Measurements from ENCODE around the gene GPR39. TPM values are rescaled to one million over a fixed set of nuclear protein-coding genes. Genes with fewer than 3 reads are reported as not detected.

GPR39 gene
- total RNA-seq, 2 experiments from 2014 or later: not detected

DNA sequence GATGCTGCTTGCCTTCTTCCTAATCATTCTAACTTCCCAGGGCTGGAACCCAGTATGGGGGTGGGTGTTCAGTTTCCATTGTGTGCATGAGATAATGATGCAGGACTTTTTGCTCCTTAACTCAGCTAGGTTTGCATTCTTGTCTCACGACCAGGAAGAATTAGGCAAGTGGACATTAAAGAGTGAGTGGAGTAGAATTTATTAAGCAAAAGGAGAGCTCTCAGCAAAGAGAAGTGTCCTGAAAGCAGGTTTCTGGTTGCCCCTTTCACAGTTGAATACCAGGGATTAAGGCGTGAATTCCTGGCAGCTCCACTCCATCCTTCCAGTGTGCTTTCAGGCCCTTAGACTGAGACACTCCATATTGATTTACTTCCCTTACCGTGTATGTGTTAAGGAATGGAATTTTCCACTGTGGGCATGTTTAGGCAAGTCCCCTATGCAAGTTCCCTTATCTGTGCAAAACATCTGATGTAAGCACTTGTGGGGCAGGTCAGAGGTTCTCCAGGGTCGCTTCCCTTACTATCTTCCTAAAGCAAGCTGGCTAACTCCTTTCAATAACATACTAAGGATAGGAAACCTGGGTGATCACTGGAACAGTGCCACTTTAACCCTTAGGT lies 126.5 kb downstream of the GPR39 start:
- no peak overlapping the region for H3K4me3 Mint-ChIP-seq
- H3K36me3 Mint-ChIP-seq: no peaks in the 10 kb centered on the region
- no peaks in the 10 kb centered on the region for H3K4me1 Mint-ChIP-seq (ENCODE audit: low read depth)
- ChIA-PET CTCF (interaction anchor here (1.7 kb wide), 1 partner anchor 1302 kb away, joined by 7 read pairs; no protein-coding TSS in a partner anchor), POLR2A (interaction anchor here (0.9 kb wide), 1 partner anchor 17 kb away, joined by 3 read pairs; no protein-coding TSS in a partner anchor)
- no peaks in the 10 kb centered on the region for H3K27me3 Mint-ChIP-seq
- intact Hi-C loops (cut with micrococcal nuclease): no loop called here
- no peaks in the 10 kb centered on the region for H3K9me3 Mint-ChIP-seq
- H3K27ac Mint-ChIP-seq: no peak overlapping the region
- no peak for DNase-seq

DNA sequence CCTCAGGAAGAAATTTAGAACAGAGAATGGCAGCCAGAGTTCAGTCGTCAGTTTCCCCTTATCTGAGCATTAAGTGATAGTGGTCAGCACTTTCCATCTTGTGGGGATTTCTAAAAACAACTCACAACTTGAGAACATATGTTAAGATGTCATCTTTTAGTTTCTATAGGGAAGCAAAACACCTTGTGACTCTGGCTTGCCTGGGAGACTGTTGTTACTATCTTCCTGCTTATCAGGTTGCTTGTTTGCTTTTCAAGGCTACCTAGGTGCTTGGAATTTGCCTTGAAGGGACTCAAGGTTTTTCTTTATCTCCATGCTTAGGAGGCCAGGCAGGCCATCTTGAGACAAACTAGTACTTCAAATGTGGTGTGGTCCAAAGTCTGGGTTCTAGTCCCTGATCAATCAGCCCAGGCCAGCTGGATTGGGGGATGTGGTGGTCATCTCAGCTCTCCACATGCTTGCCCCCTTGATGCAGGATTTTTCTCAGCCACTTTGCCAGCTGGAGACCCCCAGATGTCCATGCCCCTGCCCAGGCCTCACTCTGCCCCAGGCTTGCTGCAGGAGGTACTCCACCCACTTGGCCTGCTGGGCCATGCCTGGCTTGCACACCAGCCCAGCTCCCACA lies 127.5 kb downstream of the GPR39 start:
- CTCF ChIA-PET: interaction anchor here (1.7 kb wide), 1 partner anchor 1300 kb away, joined by 7 read pairs; no protein-coding TSS in a partner anchor
- Mint-ChIP-seq H3K27ac (no peak overlapping the region), H3K4me1 (ENCODE audit: low read depth) (no peaks in the 10 kb centered on the region), H3K9me3 (no peaks in the 10 kb centered on the region), H3K36me3 (no peaks in the 10 kb centered on the region), H3K4me3 (no peak overlapping the region), H3K27me3 (no peaks in the 10 kb centered on the region)
- POLR2A ChIA-PET: no interaction called here
- intact Hi-C loops (cut with micrococcal nuclease): no loop called here
- DNase-seq: no peak

DNA sequence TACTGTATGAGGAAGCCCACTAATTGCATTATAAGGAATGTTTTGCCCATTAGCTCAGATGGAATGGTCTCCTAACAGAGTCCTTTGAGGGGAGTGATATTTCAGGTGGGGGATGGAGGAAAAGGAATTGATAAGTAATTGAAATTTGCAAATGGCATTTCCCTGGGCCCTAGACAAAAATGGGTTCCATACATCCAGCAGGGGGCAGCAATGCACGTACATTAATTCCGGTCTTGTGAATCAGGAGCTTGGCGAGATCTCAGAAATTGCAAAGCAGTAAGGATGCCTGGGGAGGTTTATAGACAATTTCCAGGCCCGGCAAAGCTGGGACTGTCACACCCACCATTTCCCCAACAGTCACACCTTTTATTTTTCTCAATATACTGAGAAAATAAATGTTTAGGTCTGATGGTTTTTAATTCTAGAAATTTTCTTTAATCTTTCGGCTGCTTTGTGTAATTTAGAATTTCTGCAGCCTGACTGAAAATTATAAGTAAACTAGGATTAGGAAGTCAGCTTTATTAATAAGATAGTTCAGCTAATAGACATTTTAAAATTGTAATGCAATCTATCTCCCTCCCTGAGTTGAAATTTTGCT lies 130.6 kb downstream of the GPR39 start:
- H3K9me3 Mint-ChIP-seq: no peaks in the 10 kb centered on the region
- no peaks in the 10 kb centered on the region for H3K36me3 Mint-ChIP-seq
- no peaks in the 10 kb centered on the region for H3K4me1 Mint-ChIP-seq (ENCODE audit: low read depth)
- no peak overlapping the region for H3K27ac Mint-ChIP-seq
- ChIA-PET POLR2A (no interaction called here), CTCF (interaction anchor here (0.7 to 1.7 kb wide), 5 partner anchors 8 to 1297 kb away, joined by 3 to 10 read pairs (median 3); no protein-coding TSS in a partner anchor)
- intact Hi-C loops (cut with micrococcal nuclease): loop anchor here (2.0 to 5.0 kb wide), 2 partner anchors 1015 to 1234 kb away; no protein-coding TSS in a partner anchor
- no peaks in the 10 kb centered on the region for H3K27me3 Mint-ChIP-seq
- H3K4me3 Mint-ChIP-seq: no peak overlapping the region
- DNase-seq: peak; percentile 60

DNA sequence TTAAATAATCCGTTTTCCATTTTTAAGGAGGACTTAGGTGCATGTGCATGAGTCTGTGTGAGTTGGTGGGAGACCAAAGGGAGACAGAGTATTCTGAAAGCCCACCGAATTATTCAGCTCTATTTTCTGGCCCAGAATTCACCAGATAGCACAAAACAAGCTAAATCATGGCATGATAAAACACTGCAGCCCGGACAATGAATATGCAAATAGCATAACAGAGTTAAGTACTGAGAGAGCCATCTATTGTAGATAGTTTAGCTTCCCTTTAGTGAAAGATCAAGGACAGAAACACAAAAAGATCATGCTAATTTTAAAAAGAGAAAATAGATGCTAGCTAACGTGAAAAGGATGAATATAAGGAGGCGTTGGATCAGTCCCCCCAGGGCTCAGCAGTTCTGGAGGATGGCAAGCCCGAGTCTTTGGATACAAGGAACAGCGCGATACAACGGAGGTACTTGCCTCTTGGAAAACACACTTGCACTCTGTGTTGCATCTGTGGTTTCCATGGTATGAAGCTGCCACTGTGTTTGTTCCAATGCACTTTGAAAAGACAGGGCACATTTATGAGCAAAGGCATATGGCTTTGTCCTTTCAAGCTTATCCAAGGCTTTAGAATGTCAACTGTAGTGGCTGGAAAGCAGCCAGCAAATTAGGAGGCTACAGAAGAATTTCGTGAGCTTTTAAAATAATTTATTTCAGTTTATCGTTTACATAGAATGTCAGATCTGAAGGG lies 133.5 kb downstream of the GPR39 start:
- ChIA-PET POLR2A (no interaction called here), CTCF (interaction anchor here (0.8 to 1.8 kb wide), 2 partner anchors 779 to 1294 kb away, joined by 3 to 8 read pairs; no protein-coding TSS in a partner anchor)
- Mint-ChIP-seq H3K4me3 (no peak overlapping the region), H3K27ac (no peak overlapping the region), H3K36me3 (no peaks in the 10 kb centered on the region), H3K9me3 (no peaks in the 10 kb centered on the region), H3K27me3 (no peaks in the 10 kb centered on the region), H3K4me1 (ENCODE audit: low read depth) (no peaks in the 10 kb centered on the region)
- DNase-seq: no peak
- intact Hi-C loops (cut with micrococcal nuclease): loop anchor here (5.0 kb wide), 1 partner anchor 1012 kb away; no protein-coding TSS in a partner anchor

DNA sequence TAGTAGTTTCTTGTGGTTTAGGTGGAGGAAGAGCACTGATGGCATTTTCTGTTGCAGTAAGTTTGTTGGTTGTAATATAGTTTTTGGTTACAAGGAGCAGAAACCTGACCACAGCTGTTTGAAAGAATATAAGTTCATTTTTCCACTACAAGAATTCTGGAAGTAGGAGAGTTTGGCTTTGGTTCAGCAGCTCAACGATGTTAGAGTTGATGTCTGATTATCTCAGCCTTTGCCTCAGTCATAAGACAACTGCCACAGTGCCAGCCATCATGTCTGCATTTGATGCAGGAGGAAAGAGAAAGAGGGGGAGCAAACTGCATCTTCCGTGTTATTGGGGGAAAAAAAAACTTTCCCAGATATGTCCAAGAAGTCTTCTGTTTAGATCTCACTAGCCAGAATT lies 134.3 kb downstream of the GPR39 start:
- ChIA-PET POLR2A (no interaction called here), CTCF (interaction anchor here (1.0 to 1.8 kb wide), 2 partner anchors 1229 to 1294 kb away, joined by 3 to 8 read pairs; no protein-coding TSS in a partner anchor)
- DNase-seq: no peak
- no peaks in the 10 kb centered on the region for H3K27me3 Mint-ChIP-seq
- no peak overlapping the region for H3K4me3 Mint-ChIP-seq
- no peak overlapping the region for H3K27ac Mint-ChIP-seq
- intact Hi-C loops (cut with micrococcal nuclease): no loop called here
- H3K9me3 Mint-ChIP-seq: no peaks in the 10 kb centered on the region
- no peaks in the 10 kb centered on the region for H3K4me1 Mint-ChIP-seq (ENCODE audit: low read depth)
- no peaks in the 10 kb centered on the region for H3K36me3 Mint-ChIP-seq

DNA sequence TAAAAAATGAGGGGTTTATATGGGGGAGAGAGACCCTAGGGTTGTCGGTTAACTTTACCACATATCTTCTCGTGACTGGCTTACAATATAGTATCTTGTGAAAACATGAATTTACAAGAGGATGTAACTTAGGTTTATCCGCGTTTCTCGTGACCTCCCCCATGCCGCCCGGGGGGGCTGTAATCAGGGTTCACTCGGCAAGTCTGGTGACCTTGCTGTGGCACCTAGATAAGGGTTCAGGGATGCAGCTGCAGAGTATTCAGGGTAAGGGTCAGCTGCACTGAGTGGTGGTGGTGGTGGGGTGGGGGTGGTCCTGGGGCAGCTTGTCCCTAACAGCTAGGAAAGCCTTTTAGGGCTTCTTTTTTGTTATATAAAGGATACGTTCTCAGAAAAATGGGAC lies 141.1 kb downstream of the GPR39 start:
- Mint-ChIP-seq H3K4me3 (no peak overlapping the region), H3K36me3 (no peaks in the 10 kb centered on the region), H3K27me3 (no peaks in the 10 kb centered on the region), H3K4me1 (ENCODE audit: low read depth) (no peaks in the 10 kb centered on the region), H3K9me3 (no peaks in the 10 kb centered on the region), H3K27ac (no peak overlapping the region)
- DNase-seq: no peak
- POLR2A ChIA-PET: no interaction called here
- CTCF ChIA-PET: no interaction called here
- intact Hi-C loops (cut with micrococcal nuclease): no loop called here

DNA sequence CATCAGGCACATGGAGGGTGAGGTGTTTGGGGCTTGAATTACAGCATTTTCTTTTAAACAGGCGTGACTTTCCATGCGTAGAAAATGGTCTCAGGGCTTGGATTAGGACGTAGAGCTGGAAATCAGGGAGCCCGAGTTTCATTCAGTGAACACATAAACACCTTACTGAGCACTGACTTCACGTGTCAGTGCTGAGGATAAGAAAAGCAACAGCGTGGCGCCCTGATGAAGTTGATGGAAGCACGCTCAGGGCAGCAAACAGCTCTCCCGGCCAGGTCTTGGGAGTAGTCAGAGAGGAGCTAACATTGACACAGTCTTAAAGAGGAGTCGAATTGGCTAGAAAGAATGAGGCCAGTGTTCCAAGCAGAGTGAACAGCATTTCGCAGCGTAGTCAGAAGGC lies 142.7 kb downstream of the GPR39 start:
- CTCF ChIA-PET: no interaction called here
- intact Hi-C loops (cut with micrococcal nuclease): no loop called here
- no peak overlapping the region for H3K4me3 Mint-ChIP-seq

DNA sequence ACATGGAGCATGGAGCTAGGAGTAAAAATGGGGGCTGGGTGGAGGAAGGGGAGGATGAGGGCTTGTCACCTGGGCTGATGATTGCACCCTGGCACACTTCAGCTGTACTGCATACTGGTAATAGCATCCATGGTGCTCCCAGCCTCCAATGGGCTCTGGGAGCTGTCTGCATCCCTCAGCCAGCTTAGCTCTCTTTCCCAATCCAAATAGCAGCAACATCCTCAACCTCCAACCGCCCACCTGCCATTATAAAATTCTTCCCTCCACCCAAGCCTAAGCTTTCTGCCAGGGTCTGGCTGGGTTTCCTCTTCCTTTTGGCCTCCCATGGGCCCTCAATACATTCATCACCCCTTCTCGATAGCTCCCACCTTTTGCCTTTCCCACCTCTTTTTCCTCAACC lies 143.3 kb downstream of the GPR39 start:
- no peaks in the 10 kb centered on the region for H3K4me1 Mint-ChIP-seq (ENCODE audit: low read depth)
- H3K9me3 Mint-ChIP-seq: no peaks in the 10 kb centered on the region
- no peaks in the 10 kb centered on the region for H3K36me3 Mint-ChIP-seq
- CTCF ChIA-PET: no interaction called here
- H3K27ac Mint-ChIP-seq: no peak overlapping the region
- intact Hi-C loops (cut with micrococcal nuclease): no loop called here
- no peak overlapping the region for H3K4me3 Mint-ChIP-seq
- POLR2A ChIA-PET: no interaction called here
- no peak for DNase-seq
- H3K27me3 Mint-ChIP-seq: no peaks in the 10 kb centered on the region

More for the DNA sequence above, 142.7 kb downstream of the GPR39 start:
- no peaks in the 10 kb centered on the region for H3K4me1 Mint-ChIP-seq (ENCODE audit: low read depth)
- POLR2A ChIA-PET: no interaction called here
- no peak overlapping the region for H3K27ac Mint-ChIP-seq
- H3K9me3 Mint-ChIP-seq: no peaks in the 10 kb centered on the region
- no peaks in the 10 kb centered on the region for H3K27me3 Mint-ChIP-seq
- DNase-seq: no peak
- no peaks in the 10 kb centered on the region for H3K36me3 Mint-ChIP-seq

DNA sequence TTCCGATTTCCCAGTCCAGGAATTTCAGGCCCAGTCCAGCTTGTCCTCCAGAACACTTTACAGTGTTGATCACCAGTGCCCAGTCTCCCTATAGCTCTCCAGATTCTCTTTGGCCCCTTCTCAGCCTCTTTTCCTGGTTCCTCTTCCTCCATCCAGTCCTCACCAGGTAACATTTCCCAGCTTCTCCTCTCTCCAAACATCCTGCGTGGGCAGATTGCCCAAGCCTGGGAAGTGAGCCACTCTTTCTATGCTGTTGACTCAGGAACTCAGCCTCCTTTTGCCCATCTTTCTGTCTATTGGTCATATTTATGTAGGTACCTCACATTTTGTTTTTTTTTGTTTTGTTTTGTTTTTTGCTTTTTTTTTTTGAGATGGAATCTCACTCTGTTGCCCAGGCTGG lies 144.0 kb downstream of the GPR39 start:
- intact Hi-C loops (cut with micrococcal nuclease): no loop called here
- no peak overlapping the region for H3K4me3 Mint-ChIP-seq
- no peak overlapping the region for H3K27ac Mint-ChIP-seq
- no peaks in the 10 kb centered on the region for H3K27me3 Mint-ChIP-seq
- no peaks in the 10 kb centered on the region for H3K4me1 Mint-ChIP-seq (ENCODE audit: low read depth)
- POLR2A ChIA-PET: no interaction called here
- CTCF ChIA-PET: no interaction called here
- no peaks in the 10 kb centered on the region for H3K9me3 Mint-ChIP-seq
- DNase-seq: no peak
- H3K36me3 Mint-ChIP-seq: no peaks in the 10 kb centered on the region

DNA sequence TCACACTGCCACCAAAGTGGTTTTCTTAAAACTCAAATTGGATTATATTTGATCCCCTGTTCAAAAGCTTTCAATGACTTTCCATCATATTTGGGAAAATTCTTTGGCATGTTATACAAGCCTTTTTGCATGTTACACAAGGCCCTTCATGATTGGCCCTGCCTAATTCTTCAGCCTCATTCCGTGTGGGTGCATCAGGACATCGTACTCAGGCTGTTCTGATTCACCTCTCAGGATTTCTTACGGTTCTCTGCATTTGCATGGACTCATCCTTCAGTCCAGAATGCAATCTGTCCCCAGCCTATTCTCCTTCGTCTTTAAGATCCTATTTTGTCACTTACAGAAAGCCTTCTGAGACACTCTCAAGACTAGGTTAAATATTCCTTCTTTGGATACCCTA lies 145.6 kb downstream of the GPR39 start:
- no peaks in the 10 kb centered on the region for H3K36me3 Mint-ChIP-seq
- H3K27me3 Mint-ChIP-seq: no peaks in the 10 kb centered on the region
- H3K4me1 Mint-ChIP-seq (ENCODE audit: low read depth): no peaks in the 10 kb centered on the region
- intact Hi-C loops (cut with micrococcal nuclease): no loop called here
- peaks cover 3% of the 10 kb centered on the region for H3K9me3 Mint-ChIP-seq
- ChIA-PET POLR2A (no interaction called here), CTCF (no interaction called here)
- H3K27ac Mint-ChIP-seq: no peak overlapping the region
- H3K4me3 Mint-ChIP-seq: no peak overlapping the region
- no peak for DNase-seq

DNA sequence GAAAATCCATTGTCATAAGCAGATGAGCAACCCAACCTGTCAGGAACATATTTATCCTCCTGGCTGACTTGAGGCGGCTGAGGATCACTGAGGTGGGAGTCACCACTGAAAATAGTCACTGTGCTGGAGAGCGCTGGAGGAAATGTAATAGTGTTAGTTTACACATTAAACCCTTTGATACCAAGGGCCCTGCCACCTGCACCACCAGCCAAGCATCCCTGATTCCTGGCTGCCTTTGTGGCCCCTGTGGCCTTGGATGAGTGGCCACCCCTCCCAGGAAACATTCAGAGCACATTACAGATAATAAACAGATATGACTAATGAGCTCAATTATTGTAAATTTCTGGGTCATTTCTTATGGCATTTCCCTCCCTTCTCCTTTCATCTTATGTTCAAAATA lies 147.5 kb downstream of the GPR39 start:
- ChIA-PET CTCF (no interaction called here), POLR2A (no interaction called here)
- Mint-ChIP-seq H3K27ac (no peak overlapping the region), H3K27me3 (no peaks in the 10 kb centered on the region), H3K9me3 (peaks cover 3% of the 10 kb centered on the region), H3K4me3 (no peak overlapping the region), H3K4me1 (ENCODE audit: low read depth) (no peaks in the 10 kb centered on the region), H3K36me3 (no peaks in the 10 kb centered on the region)
- no peak for DNase-seq
- intact Hi-C loops (cut with micrococcal nuclease): no loop called here

DNA sequence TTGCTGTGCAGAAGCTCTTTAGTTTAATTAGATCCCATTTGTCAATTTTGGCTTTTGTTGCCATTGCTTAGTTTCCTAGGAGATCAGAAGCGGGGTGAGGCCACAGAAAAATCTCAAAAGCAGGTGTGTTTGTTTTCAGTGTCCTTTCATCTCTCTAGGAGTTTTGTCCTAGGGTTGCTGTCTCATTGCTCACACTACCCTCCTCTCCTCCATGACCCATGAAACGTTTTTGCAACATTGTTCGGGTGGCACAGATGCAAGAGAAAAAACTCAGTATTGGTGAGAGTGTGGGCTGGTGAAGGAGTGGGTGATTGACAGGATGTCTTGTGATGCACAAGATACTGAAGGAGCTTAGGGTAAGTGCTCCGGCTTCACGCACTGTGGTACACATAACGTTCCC lies 149.8 kb downstream of the GPR39 start:
- POLR2A ChIA-PET: no interaction called here

More for the DNA sequence above, 149.8 kb downstream of the GPR39 start:
- no peak for DNase-seq
- Mint-ChIP-seq H3K4me3 (no peak overlapping the region), H3K4me1 (ENCODE audit: low read depth) (no peaks in the 10 kb centered on the region), H3K27ac (no peak overlapping the region), H3K9me3 (peaks cover 3% of the 10 kb centered on the region), H3K36me3 (no peaks in the 10 kb centered on the region), H3K27me3 (no peaks in the 10 kb centered on the region)
- CTCF ChIA-PET: no interaction called here
- intact Hi-C loops (cut with micrococcal nuclease): no loop called here

All from activated CD4-positive, alpha-beta memory T cell treated with anti-CD3 and anti-CD28 coated beads for 36 hours (primary cell).